NCI-H1417 (cell line): ENCODE measurements around the gene HOXB6.
A peak's percentile ranks its signal among the peaks of the same experiment; 100 is the strongest.

ENCODE experiments used
- DNase-seq, 3 experiments: peaks; one replicate each; lab custom pipeline; 2025; lab: John Stamatoyannopoulos, UW

Gene HOXB6

GRCh38 chr17:48579760-48580554 lies 24.8 kb downstream of the HOXB6 start:
- peak in 1 of 3 experiments; percentile 15 for DNase-seq

GRCh38 chr17:48579471-48579759 lies 25.4 kb downstream of the HOXB6 start:
- no peak for DNase-seq

GRCh38 chr17:48578616-48579470 lies 25.9 kb downstream of the HOXB6 start:
- DNase-seq: no peak

GRCh38 chr17:48577946-48578615 lies 26.7 kb downstream of the HOXB6 start, which contains the start of gene HOXB4:
Gene HOXB4 (minus strand): TSS chr17:48578350. CDS start chr17:48578319, 31 bp downstream.
- DNase-seq: no peak

- DNase-seq: peak in 1 of 3 experiments; percentile 44
Measured at GRCh38 chr17:48577330-48577945, 27.3 kb downstream of the HOXB6 start.

- no peak for DNase-seq
Measured at GRCh38 chr17:48576479-48577309, 28.1 kb downstream of the HOXB6 start.

GRCh38 chr17:48575673-48576478 lies 28.9 kb downstream of the HOXB6 start:
- DNase-seq: no peak

- DNase-seq: peak; percentile 59 to 97 (median 84)
Measured at GRCh38 chr17:48575066-48575582, 29.7 kb downstream of the HOXB6 start.

GRCh38 chr17:48574505-48575065 lies 30.2 kb downstream of the HOXB6 start:
- DNase-seq: no peak

GRCh38 chr17:48571826-48572417 lies 32.9 kb downstream of the HOXB6 start:
- no peak for DNase-seq

GRCh38 chr17:48571024-48571818 lies 33.6 kb downstream of the HOXB6 start:
- peak in 1 of 3 experiments; percentile 26 for DNase-seq

GRCh38 chr17:48570325-48571023 lies 34.3 kb downstream of the HOXB6 start:
- DNase-seq: no peak

GRCh38 chr17:48569674-48570324 lies 35.0 kb downstream of the HOXB6 start:
- no peak for DNase-seq

GRCh38 chr17:48569240-48569582 lies 35.6 kb downstream of the HOXB6 start:
- peak in 1 of 3 experiments; percentile 49 for DNase-seq

GRCh38 chr17:48568499-48569239 lies 36.1 kb downstream of the HOXB6 start:
- peak in 2 of 3 experiments; percentile 37 to 69 for DNase-seq

- DNase-seq: peak in 1 of 3 experiments; percentile 46
Measured at GRCh38 chr17:48567646-48568354, 37.0 kb downstream of the HOXB6 start.
